Measurements from ENCODE around the gene EFCAB8.

DNA sequence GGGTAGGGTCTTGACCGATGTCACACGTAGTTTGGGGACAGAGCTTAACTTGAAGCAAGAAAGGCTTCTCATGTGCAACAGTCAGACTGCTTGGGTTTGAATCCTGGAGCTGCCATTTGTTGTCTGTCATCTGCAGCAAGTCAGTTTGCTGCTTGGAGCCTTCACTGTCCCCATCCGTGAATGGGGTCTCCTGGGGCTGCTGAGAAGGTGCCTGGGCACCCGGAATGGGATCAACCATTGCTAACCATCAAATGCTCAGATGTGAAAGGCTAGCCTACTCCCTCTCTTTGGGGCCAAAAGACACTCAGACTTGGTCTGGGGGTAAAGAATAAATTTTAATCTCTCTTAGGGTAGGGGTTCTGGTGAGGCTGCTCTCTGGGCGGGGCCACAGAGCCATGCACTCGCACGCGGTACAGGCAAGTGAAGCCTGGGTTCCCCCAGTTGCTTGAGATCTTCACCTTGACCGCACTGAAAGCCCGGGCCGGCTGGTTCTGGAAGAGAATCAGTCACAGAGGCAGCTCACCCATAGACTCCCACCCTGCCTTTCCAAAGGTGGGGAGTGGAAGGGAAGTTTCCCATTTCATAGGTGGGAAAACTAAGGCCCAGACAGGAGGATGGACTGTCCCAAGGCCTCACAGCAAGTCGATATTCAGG is 124.9 kb downstream of the EFCAB8 start:
- TF ChIP-seq, protein P1, sequence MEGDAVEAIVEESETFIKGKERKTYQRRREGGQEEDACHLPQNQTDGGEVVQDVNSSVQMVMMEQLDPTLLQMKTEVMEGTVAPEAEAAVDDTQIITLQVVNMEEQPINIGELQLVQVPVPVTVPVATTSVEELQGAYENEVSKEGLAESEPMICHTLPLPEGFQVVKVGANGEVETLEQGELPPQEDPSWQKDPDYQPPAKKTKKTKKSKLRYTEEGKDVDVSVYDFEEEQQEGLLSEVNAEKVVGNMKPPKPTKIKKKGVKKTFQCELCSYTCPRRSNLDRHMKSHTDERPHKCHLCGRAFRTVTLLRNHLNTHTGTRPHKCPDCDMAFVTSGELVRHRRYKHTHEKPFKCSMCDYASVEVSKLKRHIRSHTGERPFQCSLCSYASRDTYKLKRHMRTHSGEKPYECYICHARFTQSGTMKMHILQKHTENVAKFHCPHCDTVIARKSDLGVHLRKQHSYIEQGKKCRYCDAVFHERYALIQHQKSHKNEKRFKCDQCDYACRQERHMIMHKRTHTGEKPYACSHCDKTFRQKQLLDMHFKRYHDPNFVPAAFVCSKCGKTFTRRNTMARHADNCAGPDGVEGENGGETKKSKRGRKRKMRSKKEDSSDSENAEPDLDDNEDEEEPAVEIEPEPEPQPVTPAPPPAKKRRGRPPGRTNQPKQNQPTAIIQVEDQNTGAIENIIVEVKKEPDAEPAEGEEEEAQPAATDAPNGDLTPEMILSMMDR (IDR thresholded peaks at IDR 0.05; ENCODE audit: low read depth, low read length, poor library complexity, severe bottlenecking): no peak
- TF ChIP-seq EZH2phosphoT487 (IDR thresholded peaks at IDR 0.05; ENCODE audit: borderline replicate concordance, low read length): no peak
